Ishikawa (cell line): ENCODE data around the gene CHADL.

Experiments
- CEBPB ChIP-seq: IDR thresholded peaks from 2 replicates; pipeline ENCODE4 v1.6.1; 2012
- EGR1 ChIP-seq: IDR thresholded peaks from 2 replicates; pipeline ENCODE4 v1.6.1; 2012
- EP300 ChIP-seq: IDR thresholded peaks from 2 replicates; pipeline ENCODE4 v1.6.1; 2012; ENCODE audit warnings: borderline replicate concordance
- FOXM1 ChIP-seq: IDR thresholded peaks from 2 replicates; pipeline ENCODE4 v1.6.1; 2012; ENCODE audit warnings: low read depth, borderline replicate concordance
- TAF1 ChIP-seq: IDR thresholded peaks from 2 replicates; pipeline ENCODE4 v1.6.1; 2012; ENCODE audit warnings: low read depth, mild to moderate bottlenecking
- TEAD4 ChIP-seq: IDR thresholded peaks from 2 replicates; pipeline ENCODE4 v1.6.1; 2012
- ZBTB7A ChIP-seq: IDR thresholded peaks from 2 replicates; pipeline ENCODE4 v1.6.1; 2012; ENCODE audit warnings: low read depth
- TF ChIP-seq, protein P1 (sequence below): IDR thresholded peaks from 2 replicates; pipeline ENCODE4 v1.6.1; 2012; ENCODE audit warnings: low read depth, mild to moderate bottlenecking
- TF ChIP-seq, protein P2 (sequence below): IDR thresholded peaks from 2 replicates; pipeline ENCODE4 v1.6.1; 2012

DNA sequence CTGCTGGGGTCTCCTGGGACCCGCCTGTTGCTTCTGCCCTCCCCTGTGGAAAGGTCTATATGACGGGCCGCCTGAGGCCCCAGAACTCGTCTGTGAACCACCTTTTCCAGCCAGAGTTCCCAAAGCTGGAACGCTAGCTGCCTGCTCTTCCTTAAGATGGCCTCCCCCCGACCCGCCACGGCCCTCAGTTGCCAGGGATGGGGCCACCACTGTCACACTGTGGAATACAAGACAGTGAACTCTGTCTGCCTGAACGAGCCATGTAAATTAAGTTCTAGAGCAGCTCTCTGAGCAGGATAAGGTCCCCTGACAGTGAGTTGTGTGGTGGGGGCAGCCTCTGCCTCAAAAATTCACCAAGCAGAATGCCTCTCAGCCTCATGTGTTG, 10.3 kb downstream of the CHADL start:
- TF ChIP-seq CEBPB: no peak
- TF ChIP-seq, protein P1, sequence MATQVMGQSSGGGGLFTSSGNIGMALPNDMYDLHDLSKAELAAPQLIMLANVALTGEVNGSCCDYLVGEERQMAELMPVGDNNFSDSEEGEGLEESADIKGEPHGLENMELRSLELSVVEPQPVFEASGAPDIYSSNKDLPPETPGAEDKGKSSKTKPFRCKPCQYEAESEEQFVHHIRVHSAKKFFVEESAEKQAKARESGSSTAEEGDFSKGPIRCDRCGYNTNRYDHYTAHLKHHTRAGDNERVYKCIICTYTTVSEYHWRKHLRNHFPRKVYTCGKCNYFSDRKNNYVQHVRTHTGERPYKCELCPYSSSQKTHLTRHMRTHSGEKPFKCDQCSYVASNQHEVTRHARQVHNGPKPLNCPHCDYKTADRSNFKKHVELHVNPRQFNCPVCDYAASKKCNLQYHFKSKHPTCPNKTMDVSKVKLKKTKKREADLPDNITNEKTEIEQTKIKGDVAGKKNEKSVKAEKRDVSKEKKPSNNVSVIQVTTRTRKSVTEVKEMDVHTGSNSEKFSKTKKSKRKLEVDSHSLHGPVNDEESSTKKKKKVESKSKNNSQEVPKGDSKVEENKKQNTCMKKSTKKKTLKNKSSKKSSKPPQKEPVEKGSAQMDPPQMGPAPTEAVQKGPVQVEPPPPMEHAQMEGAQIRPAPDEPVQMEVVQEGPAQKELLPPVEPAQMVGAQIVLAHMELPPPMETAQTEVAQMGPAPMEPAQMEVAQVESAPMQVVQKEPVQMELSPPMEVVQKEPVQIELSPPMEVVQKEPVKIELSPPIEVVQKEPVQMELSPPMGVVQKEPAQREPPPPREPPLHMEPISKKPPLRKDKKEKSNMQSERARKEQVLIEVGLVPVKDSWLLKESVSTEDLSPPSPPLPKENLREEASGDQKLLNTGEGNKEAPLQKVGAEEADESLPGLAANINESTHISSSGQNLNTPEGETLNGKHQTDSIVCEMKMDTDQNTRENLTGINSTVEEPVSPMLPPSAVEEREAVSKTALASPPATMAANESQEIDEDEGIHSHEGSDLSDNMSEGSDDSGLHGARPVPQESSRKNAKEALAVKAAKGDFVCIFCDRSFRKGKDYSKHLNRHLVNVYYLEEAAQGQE: no peak
- TF ChIP-seq TAF1: no peak
- TF ChIP-seq ZBTB7A: no peak
- no peak for TF ChIP-seq EGR1
- TF ChIP-seq, protein P2, sequence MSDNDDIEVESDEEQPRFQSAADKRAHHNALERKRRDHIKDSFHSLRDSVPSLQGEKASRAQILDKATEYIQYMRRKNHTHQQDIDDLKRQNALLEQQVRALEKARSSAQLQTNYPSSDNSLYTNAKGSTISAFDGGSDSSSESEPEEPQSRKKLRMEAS: no peak
- TF ChIP-seq FOXM1: no peak
- no peak for TF ChIP-seq EP300
- TF ChIP-seq TEAD4: no peak
